Gastrocnemius medialis (tissue), 4 donors: Measurements from ENCODE around the gene TMSB10. TPM values are rescaled to one million over a fixed set of nuclear protein-coding genes. Genes with fewer than 3 reads are reported as not detected.

Experiments used
- ATAC-seq, 2 donors: fragments of 150-250 bp; one replicate each; pipeline ENCODE4 v1.9.1; 2016
- DNase-seq, 2 donors: peaks; one replicate each; pipeline ENCODE4 v3.0.0-alpha.2; 2019
- H3K27ac ChIP-seq, 4 donors: fragments of 200-600 bp; sonication (generic); 1 replicate in 1 of 4; 2 replicates in 3 of 4; pipeline ENCODE4 v1.5.1; 2016 to 2018; ENCODE audit warnings: mild to moderate bottlenecking in 2 of 4, moderate library complexity in 1 of 4
- H3K27me3 ChIP-seq, 3 donors: fragments of 200-600 bp; sonication (generic) in 2 of 3; 1 replicate in 1 of 3; 2 replicates in 2 of 3; pipeline versions ENCODE4 v1.5.1 to v1.6.0; 2016 to 2019; ENCODE audit warnings: mild to moderate bottlenecking in 1 of 3, moderate library complexity in 1 of 3
- H3K36me3 ChIP-seq, 2 donors: fragments of 200-600 bp; sonication (generic) in 1 of 2; one replicate each; pipeline ENCODE4 v1.5.1; 2017 to 2018
- H3K4me1 ChIP-seq, 2 donors: fragments of 200-600 bp; sonication (generic) in 1 of 2; one replicate each; pipeline ENCODE4 v1.5.1; 2016 to 2017; ENCODE audit warnings: mild to moderate bottlenecking in 2 of 2
- H3K4me3 ChIP-seq, 4 donors: fragments of 200-600 bp; sonication (generic) in 3 of 4; 1 replicate in 1 of 4; 2 replicates in 3 of 4; pipeline ENCODE4 v1.5.1; 2016 to 2019; ENCODE audit warnings: mild to moderate bottlenecking in 2 of 4
- H3K9me3 ChIP-seq, 3 donors: fragments of 200-600 bp; sonication (generic) in 2 of 3; 1 replicate in 1 of 3; 2 replicates in 2 of 3; pipeline ENCODE4 v1.5.1; 2016 to 2019
- CTCF ChIP-seq, 5 experiments: fragments of 450-650 bp in 3 of 5; fragments of 200-600 bp in 2 of 5; sonication (generic) in 2 of 5; IDR thresholded peaks in 4 of 5; conservative IDR thresholded peaks in 1 of 5; 1 replicate in 4 of 5; 2 replicates in 1 of 5; pipeline ENCODE4 v1.5.1; 2016 to 2019; ENCODE audit warnings: antibody characterized with exemption in 5 of 5, mild to moderate bottlenecking in 3 of 5, moderate library complexity in 3 of 5
- POLR2A ChIP-seq, 2 donors: fragments of 450-650 bp; IDR thresholded peaks; one replicate each; pipeline ENCODE4 v1.6.1; 2017; ENCODE audit warnings: antibody characterized with exemption in 2 of 2, mild to moderate bottlenecking in 2 of 2, moderate library complexity in 2 of 2
- in situ Hi-C, 4 donors: fragments of 200-750 bp; cut with MboI; loops; one replicate each; pipeline versions ENCODE4 v1.15.0 to v1.8.0; 2017; ENCODE audit warnings: low sequenced_read_pairs in 4 of 4
- intact Hi-C: fragments of 100-400 bp; cut with DNase I; formaldehyde crosslinking; loops from one replicate; pipeline ENCODE4 v1.15.1; 2023; ENCODE audit warnings: low total_unique reads
- total RNA-seq, 4 donors: library from RNA; depleted of rRNA; stranded (reverse); fragments of >200 nt; gene quantifications; one replicate each; pipeline versions ENCODE4 v1.1.0 to v1.2.3, GENCODE V29; 2016

The TMSB10 gene
- total RNA-seq, 4 donors from 2014 or later = 329 to 954 (median 486) TPM

GRCh38 chr2:84878896-84879583 is 26.4 kb upstream of the TMSB10 start:
- H3K27me3 ChIP-seq = peaks cover 21 to 27% (median 26%) of the 10 kb centered on the region in 3 donors
- ATAC-seq = no peak

GRCh38 chr2:84879584-84880394 is 25.7 kb upstream of the TMSB10 start:
- in situ Hi-C loops (loop anchor here in 3 of 4 donors (10.0 kb wide), 1 partner anchor 385 kb away; no protein-coding TSS in a partner anchor), intact Hi-C loops (loop anchor here (5.0 kb wide), 1 partner anchor 48 kb away; no protein-coding TSS in a partner anchor)
- no peaks in the 10 kb centered on the region for H3K9me3 ChIP-seq
- peak overlapping the region; percentile 44 to 57 (median 50) for H3K4me3 ChIP-seq
- H3K27ac ChIP-seq = no peak overlapping the region
- H3K36me3 ChIP-seq = no peaks in the 10 kb centered on the region
- no peak for TF ChIP-seq POLR2A (IDR thresholded peaks at IDR 0.05)
- TF ChIP-seq CTCF (IDR thresholded peaks at IDR 0.05 in 4 of 5, conservative IDR thresholded peaks at IDR 0.05 in 1 of 5) = no peak
- DNase-seq (no peak), ATAC-seq (no peak)
- H3K4me1 ChIP-seq = peaks cover 20 to 21% of the 10 kb centered on the region in 2 donors
- H3K27me3 ChIP-seq = peaks cover 21 to 27% (median 26%) of the 10 kb centered on the region in 3 donors

More at GRCh38 chr2:84878896-84879583, 26.4 kb upstream of the TMSB10 start:
- no peak overlapping the region for H3K27ac ChIP-seq
- peaks cover 20 to 21% of the 10 kb centered on the region in 2 donors for H3K4me1 ChIP-seq
- H3K4me3 ChIP-seq = no peak overlapping the region
- in situ Hi-C loops = no loop called here
- DNase-seq = no peak
- H3K36me3 ChIP-seq = no peaks in the 10 kb centered on the region
- intact Hi-C loops = no loop called here
- no peak for TF ChIP-seq CTCF (IDR thresholded peaks at IDR 0.05 in 4 of 5, conservative IDR thresholded peaks at IDR 0.05 in 1 of 5)
- TF ChIP-seq POLR2A (IDR thresholded peaks at IDR 0.05) = no peak
- no peaks in the 10 kb centered on the region for H3K9me3 ChIP-seq

- Histone ChIP-seq H3K4me1 (peaks cover 20 to 21% of the 10 kb centered on the region in 2 donors), H3K27ac (no peak overlapping the region), H3K4me3 (peak overlapping the region; percentile 44 to 57 (median 50)), H3K36me3 (no peaks in the 10 kb centered on the region), H3K9me3 (no peaks in the 10 kb centered on the region), H3K27me3 (peaks cover 21 to 27% (median 26%) of the 10 kb centered on the region in 3 donors)
- in situ Hi-C loops (loop anchor here in 3 of 4 donors (10.0 kb wide), 1 partner anchor 386 kb away; no protein-coding TSS in a partner anchor), intact Hi-C loops (loop anchor here (5.0 kb wide), 1 partner anchor 47 kb away; no protein-coding TSS in a partner anchor)
- DNase-seq (no peak), ATAC-seq (no peak)
- no peak for TF ChIP-seq CTCF (IDR thresholded peaks at IDR 0.05 in 4 of 5, conservative IDR thresholded peaks at IDR 0.05 in 1 of 5)
- no peak for TF ChIP-seq POLR2A (IDR thresholded peaks at IDR 0.05)
Measured at GRCh38 chr2:84880395-84880644, 25.1 kb upstream of the TMSB10 start.

- no peak for DNase-seq
Measured at GRCh38 chr2:84880645-84881521, 24.6 kb upstream of the TMSB10 start, which contains the start of gene TRABD2A. TSS of gene TRABD2A (minus strand) at chr2:84881084. CDS start at chr2:84881039, 45 bp downstream.

More at GRCh38 chr2:84880645-84881521, 24.6 kb upstream of the TMSB10 start, which contains the start of gene TRABD2A:
- no peak for ATAC-seq
- H3K27ac ChIP-seq = no peak within 1 kb of the TSS
- H3K4me3 ChIP-seq = peak within 1 kb of the TSS; percentile 44 to 57 (median 50)
- in situ Hi-C loops = loop anchor here in 3 of 4 donors (10.0 kb wide), 1 partner anchor 386 kb away; no protein-coding TSS in a partner anchor
- H3K4me1 ChIP-seq = peaks cover 20 to 21% of the 10 kb centered on the region in 2 donors
- no peaks in the 10 kb centered on the region for H3K36me3 ChIP-seq
- TF ChIP-seq POLR2A (IDR thresholded peaks at IDR 0.05) = no peak
- no peak for TF ChIP-seq CTCF (IDR thresholded peaks at IDR 0.05 in 4 of 5, conservative IDR thresholded peaks at IDR 0.05 in 1 of 5)
- no peaks in the 10 kb centered on the region for H3K9me3 ChIP-seq
- H3K27me3 ChIP-seq = peaks cover 21 to 27% (median 26%) of the 10 kb centered on the region in 3 donors
- intact Hi-C loops = loop anchor here (5.0 kb wide), 1 partner anchor 46 kb away; no protein-coding TSS in a partner anchor
